Measurements from ENCODE around the gene SIN3B. TPM values are rescaled to one million over a fixed set of nuclear protein-coding genes. Genes with fewer than 3 reads are reported as not detected.

The SIN3B gene
- total RNA-seq, 4 donors from 2014 or later: 75.2 to 152 (median 86.3) TPM

DNA sequence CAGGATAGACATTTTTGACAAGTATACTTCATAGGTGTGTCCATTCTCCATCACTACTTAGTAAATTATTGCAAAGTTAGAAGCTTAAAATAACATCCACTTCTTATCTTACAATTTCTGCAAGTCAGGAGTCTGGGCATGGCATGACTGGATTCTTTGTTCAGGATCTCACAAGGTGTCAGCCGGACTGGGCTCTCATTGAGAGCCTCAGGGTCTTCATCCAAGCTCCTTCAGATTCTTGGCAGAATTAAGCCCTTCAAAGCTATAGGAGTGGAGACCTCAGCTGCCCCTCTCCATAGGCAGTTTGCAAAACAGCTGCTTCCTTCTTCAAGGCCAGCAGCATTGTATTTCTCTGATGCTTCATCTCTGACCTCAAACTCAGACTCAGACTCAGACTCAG is 9.1 kb upstream of the SIN3B start:
- Histone ChIP-seq H3K27ac (no peak overlapping the region), H3K9me3 (peaks cover 0 to 15% (median under 1%) of the 10 kb centered on the region in 4 donors), H3K4me3 (no peak overlapping the region), H3K36me3 (no peaks in the 10 kb centered on the region), H3K4me1 (peaks cover 0 to 9% (median 2%) of the 10 kb centered on the region in 4 donors), H3K27me3 (no peaks in the 10 kb centered on the region)
- TF ChIP-seq EP300 (IDR thresholded peaks at IDR 0.05): no peak
- TF ChIP-seq, protein P1, sequence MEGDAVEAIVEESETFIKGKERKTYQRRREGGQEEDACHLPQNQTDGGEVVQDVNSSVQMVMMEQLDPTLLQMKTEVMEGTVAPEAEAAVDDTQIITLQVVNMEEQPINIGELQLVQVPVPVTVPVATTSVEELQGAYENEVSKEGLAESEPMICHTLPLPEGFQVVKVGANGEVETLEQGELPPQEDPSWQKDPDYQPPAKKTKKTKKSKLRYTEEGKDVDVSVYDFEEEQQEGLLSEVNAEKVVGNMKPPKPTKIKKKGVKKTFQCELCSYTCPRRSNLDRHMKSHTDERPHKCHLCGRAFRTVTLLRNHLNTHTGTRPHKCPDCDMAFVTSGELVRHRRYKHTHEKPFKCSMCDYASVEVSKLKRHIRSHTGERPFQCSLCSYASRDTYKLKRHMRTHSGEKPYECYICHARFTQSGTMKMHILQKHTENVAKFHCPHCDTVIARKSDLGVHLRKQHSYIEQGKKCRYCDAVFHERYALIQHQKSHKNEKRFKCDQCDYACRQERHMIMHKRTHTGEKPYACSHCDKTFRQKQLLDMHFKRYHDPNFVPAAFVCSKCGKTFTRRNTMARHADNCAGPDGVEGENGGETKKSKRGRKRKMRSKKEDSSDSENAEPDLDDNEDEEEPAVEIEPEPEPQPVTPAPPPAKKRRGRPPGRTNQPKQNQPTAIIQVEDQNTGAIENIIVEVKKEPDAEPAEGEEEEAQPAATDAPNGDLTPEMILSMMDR (IDR thresholded peaks at IDR 0.05): no peak
- no peak for TF ChIP-seq POLR2A (IDR thresholded peaks at IDR 0.05)
- no peak for DNase-seq (ENCODE audit: low spot score in 2 of 2)
- 33 to 57% methylated on average over 1 of the region's 1 CpG for WGBS, 2 donors

DNA sequence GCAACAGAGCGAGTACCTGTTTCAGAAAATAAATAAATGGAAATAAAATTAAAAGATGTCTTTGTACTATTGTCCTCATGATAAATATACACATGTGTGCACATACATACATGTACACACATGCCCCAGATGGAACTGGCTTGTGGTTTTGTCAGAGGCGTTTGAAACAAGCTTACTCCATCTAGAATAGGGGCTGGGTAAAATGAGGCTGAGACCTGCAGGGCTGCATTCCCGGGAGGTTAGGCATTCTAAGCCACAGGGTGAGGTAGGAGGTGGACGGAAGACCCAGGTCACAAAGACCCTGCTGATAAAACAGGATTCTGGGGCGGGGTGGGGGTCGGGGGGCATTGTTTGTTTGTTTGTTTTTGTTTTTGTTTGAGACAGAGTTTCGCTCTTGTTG is 8.1 kb upstream of the SIN3B start:
- Histone ChIP-seq H3K27ac (no peak overlapping the region), H3K4me1 (peaks cover 0 to 19% (median 2%) of the 10 kb centered on the region in 4 donors), H3K27me3 (no peaks in the 10 kb centered on the region), H3K9me3 (peaks cover 0 to 5% (median 0%) of the 10 kb centered on the region in 4 donors), H3K4me3 (no peak overlapping the region), H3K36me3 (no peaks in the 10 kb centered on the region)
- 76 to 82% methylated on average over 7 of the region's 7 CpGs for WGBS, 2 donors
- TF ChIP-seq EP300 (IDR thresholded peaks at IDR 0.05) (no peak), POLR2A (IDR thresholded peaks at IDR 0.05) (no peak)
- TF ChIP-seq, protein P1 (IDR thresholded peaks at IDR 0.05): no peak
- no peak for DNase-seq (ENCODE audit: low spot score in 2 of 2)

DNA sequence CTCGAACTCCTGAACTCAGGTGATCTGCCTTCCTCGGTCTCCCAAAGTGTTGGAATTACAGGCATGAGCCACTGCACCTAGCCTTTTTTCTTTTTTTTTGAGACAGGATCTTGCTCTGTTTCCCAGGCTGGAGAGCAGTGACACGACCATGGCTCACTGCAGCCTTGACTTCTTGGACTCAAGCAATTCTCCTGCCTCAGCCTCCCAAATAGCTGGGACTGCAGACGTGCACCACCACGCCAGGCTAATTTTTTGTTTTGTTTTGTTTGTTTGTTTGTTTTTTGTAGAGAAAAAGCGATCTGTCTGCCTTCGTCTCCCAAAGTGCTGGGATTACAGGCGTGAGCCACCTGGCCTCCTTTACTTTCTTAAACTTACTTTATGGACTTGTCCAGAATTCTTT is 6.5 kb upstream of the SIN3B start:
- no peak overlapping the region for H3K4me3 ChIP-seq
- H3K27me3 ChIP-seq: no peaks in the 10 kb centered on the region
- TF ChIP-seq, protein P1 (IDR thresholded peaks at IDR 0.05): no peak
- no peak for TF ChIP-seq POLR2A (IDR thresholded peaks at IDR 0.05)
- WGBS, 2 donors: 94 to 96% methylated on average over 8 of the region's 8 CpGs
- H3K4me1 ChIP-seq: peaks cover 0 to 21% (median 2%) of the 10 kb centered on the region in 4 donors
- no peaks in the 10 kb centered on the region for H3K9me3 ChIP-seq
- no peaks in the 10 kb centered on the region for H3K36me3 ChIP-seq
- H3K27ac ChIP-seq: no peak overlapping the region
- no peak for DNase-seq (ENCODE audit: low spot score in 2 of 2)

DNA sequence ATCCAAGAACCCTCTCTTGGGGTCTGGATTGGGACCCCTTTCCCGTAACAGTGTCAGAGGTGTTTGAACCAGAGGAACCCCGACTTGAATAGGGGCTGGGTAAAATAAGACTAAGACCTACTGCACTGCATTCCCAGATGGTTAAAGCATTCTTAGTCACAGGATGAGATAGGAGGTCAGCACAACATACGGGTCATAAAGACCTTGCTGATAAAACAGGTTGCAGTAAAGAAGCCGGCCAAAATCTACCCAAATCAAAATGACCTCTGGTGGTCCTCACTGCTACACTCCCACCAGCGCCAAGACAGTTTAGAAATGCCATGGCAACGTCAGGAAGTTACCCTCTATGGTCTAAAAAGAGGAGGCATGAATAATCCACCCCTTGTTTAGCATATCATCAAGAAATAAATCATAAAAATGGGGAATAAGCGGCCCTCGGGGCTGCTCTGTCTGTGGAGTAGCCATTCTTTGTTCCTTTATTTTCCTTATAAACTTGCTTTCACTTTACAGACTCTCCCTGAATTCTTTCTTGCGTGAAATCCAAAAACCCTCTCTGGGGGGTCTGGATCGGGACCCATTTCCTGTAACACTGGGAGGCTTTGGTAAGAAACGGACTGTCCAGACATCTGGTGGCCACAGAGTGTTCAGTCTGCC is 4.4 kb upstream of the SIN3B start:
- H3K4me3 ChIP-seq: peak overlapping the region; percentile 24 to 53 (median 32)
- H3K4me1 ChIP-seq: peaks cover 0 to 27% (median 2%) of the 10 kb centered on the region in 4 donors
- no peaks in the 10 kb centered on the region for H3K27me3 ChIP-seq
- peak overlapping the region in 3 of 4 donors; percentile 68 to 81 (median 77) for H3K27ac ChIP-seq
- no peaks in the 10 kb centered on the region for H3K9me3 ChIP-seq
- H3K36me3 ChIP-seq: no peaks in the 10 kb centered on the region
- WGBS, 2 donors: 18 to 21% methylated on average over 11 of the region's 11 CpGs
- TF ChIP-seq, protein P1 (IDR thresholded peaks at IDR 0.05): no peak
- no peak for TF ChIP-seq EP300 (IDR thresholded peaks at IDR 0.05)
- no peak for TF ChIP-seq POLR2A (IDR thresholded peaks at IDR 0.05)
- DNase-seq (ENCODE audit: low spot score in 2 of 2): no peak

DNA sequence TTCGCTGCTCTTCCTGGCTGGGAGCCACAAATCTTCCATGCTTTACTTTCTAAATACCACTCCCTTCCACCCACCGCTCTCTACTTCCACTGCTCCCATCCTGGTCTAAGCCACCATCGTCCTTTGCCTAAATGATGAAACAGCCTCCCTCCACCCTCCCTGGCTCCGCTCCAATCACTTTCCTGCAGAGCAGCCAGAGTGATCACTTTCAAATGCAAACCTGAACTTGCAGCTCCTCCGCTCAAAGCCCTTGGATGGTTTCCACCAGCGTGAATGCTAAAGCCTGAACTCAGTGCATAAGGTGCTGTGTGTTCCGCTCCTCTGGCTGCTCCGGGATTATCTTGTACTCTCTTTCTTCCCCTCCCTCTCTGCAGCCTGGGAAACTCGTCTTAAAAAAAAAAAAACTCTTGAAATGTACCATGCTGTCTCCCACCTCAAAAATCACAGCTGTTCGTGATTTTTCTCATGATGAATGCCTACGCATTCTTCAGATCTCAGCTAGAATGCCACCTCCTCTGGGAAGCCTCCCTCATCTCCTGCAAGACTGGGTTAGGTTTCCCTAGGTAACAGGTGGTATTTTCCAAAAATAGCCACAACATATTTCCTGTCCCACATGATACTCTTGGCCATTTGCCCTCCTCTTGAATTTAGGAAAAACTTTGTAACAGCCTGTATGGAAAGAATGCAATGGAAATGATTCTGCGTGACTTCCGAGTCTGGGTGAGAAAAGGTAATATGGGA is 3.7 kb upstream of the SIN3B start:
- peak overlapping the region in 3 of 4 donors; percentile 68 to 81 (median 77) for H3K27ac ChIP-seq
- H3K36me3 ChIP-seq: no peaks in the 10 kb centered on the region
- WGBS, 2 donors: 17 to 20% methylated on average over 13 of the region's 13 CpGs
- TF ChIP-seq EP300 (IDR thresholded peaks at IDR 0.05): no peak
- TF ChIP-seq, protein P1 (IDR thresholded peaks at IDR 0.05): no peak
- no peak for TF ChIP-seq POLR2A (IDR thresholded peaks at IDR 0.05)
- H3K27me3 ChIP-seq: no peaks in the 10 kb centered on the region
- peak; percentile 28 to 73 for DNase-seq (ENCODE audit: low spot score in 2 of 2)
- peaks cover 0 to 34% (median 6%) of the 10 kb centered on the region in 4 donors for H3K4me1 ChIP-seq
- H3K9me3 ChIP-seq: no peaks in the 10 kb centered on the region
- H3K4me3 ChIP-seq: peak overlapping the region; percentile 24 to 53 (median 32)
